Measurements from ENCODE around the gene KBTBD8.

The KBTBD8 gene

GRCh38 chr3:67000009-67000408 lies 1.9 kb downstream of the KBTBD8 start:
- no peak for DNase-seq

GRCh38 chr3:67001086-67001861 lies 3.2 kb downstream of the KBTBD8 start:
- DNase-seq, result no peak

GRCh38 chr3:67005974-67006373 lies 7.9 kb downstream of the KBTBD8 start:
- no peak for DNase-seq

- DNase-seq, result no peak
Observed at GRCh38 chr3:67006460-67006859, 8.4 kb downstream of the KBTBD8 start.

- DNase-seq, result no peak
Observed at GRCh38 chr3:67008388-67008787, 10.3 kb downstream of the KBTBD8 start.

- no peak for DNase-seq
Observed at GRCh38 chr3:67009716-67010115, 11.6 kb downstream of the KBTBD8 start.

- no peak for DNase-seq
Observed at GRCh38 chr3:67011414-67012131, 13.5 kb downstream of the KBTBD8 start.

- no peak for DNase-seq
Observed at GRCh38 chr3:67012564-67012963, 14.5 kb downstream of the KBTBD8 start.

- DNase-seq, result no peak
Observed at GRCh38 chr3:67015702-67016484, 17.8 kb downstream of the KBTBD8 start.

- no peak for DNase-seq
Observed at GRCh38 chr3:67016522-67017080, 18.5 kb downstream of the KBTBD8 start.

- no peak for DNase-seq
Observed at GRCh38 chr3:67017211-67017610, 19.1 kb downstream of the KBTBD8 start.

GRCh38 chr3:67018105-67018788 lies 20.1 kb downstream of the KBTBD8 start:
- no peak for DNase-seq

- DNase-seq, result no peak
Observed at GRCh38 chr3:67018789-67019526, 20.9 kb downstream of the KBTBD8 start.

- DNase-seq, result no peak
Observed at GRCh38 chr3:67028001-67028784, 30.1 kb downstream of the KBTBD8 start.

- no peak for DNase-seq
Observed at GRCh38 chr3:67030785-67031740, 33.0 kb downstream of the KBTBD8 start.

- DNase-seq, result no peak
Observed at GRCh38 chr3:67031986-67032385, 33.9 kb downstream of the KBTBD8 start.

- no peak for DNase-seq
Observed at GRCh38 chr3:67033079-67033478, 35.0 kb downstream of the KBTBD8 start.

- DNase-seq, result no peak
Observed at GRCh38 chr3:67034371-67034770, 36.3 kb downstream of the KBTBD8 start.

- DNase-seq, result no peak
Observed at GRCh38 chr3:67037615-67038014, 39.5 kb downstream of the KBTBD8 start.

- no peak for DNase-seq
Observed at GRCh38 chr3:67044295-67044694, 46.2 kb downstream of the KBTBD8 start.

All from CD4-positive, alpha-beta T cell treated with Interleukin-12 subunit alpha and Interleukin-12 subunit beta, for 1 hour (primary cell).